ENCODE measurements around the gene ZNF691. TPM values are rescaled to one million over a fixed set of nuclear protein-coding genes. Genes with fewer than 3 reads are reported as not detected.
A peak's percentile ranks its signal among the peaks of the same experiment; 100 is the strongest.

The ZNF691 gene
- total and polyA plus RNA-seq, 2 donors (not counting 3 experiments of a cell fraction or from before 2014, with no cell fraction given), result 6.6 to 6.9 TPM

GRCh38 chr1:42845866-42846256 is 552 bp upstream of the ZNF691 start:
- no peaks in the 10 kb centered on the region for H4K20me1 ChIP-seq (replicated peaks; ENCODE audit: control insufficient read depth, extremely low read depth, insufficient read depth, low read length)
- CTCF ChIA-PET, result interaction anchor here (0.6 to 2.5 kb wide), 23 partner anchors 8 to 501 kb away, joined by 3 to 21 read pairs (median 5); partner anchors contain the start of genes C1orf50, ERMAP, P3H1 and SVBP
- peaks cover 0 to 7% of the 10 kb centered on the region in 2 experiments for H3K36me3 ChIP-seq (ENCODE audit: control insufficient read depth in 2 of 2, extremely low read depth in 1 of 2, insufficient read depth in 2 of 2, low read length in 2 of 2)
- POLR2A ChIA-PET, result interaction anchor here (0.8 to 1.9 kb wide), 2 partner anchors 28 to 79 kb away, joined by 5 to 6 read pairs; partner anchors contain the start of genes C1orf50, P3H1 and SVBP
- no peak overlapping the region for H3K27ac ChIP-seq (ENCODE audit: insufficient read depth, low read depth, low read length)
- peak overlapping the region; percentile 92 for H2AFZ ChIP-seq (ENCODE audit: low read depth, low read length)
- H3K9me3 ChIP-seq (replicated peaks; ENCODE audit: control insufficient read depth, insufficient read depth, low read length), result no peaks in the 10 kb centered on the region
- DNase-seq (ENCODE audit: low read depth, low spot score) (no peak), FAIRE-seq (no peak)
- dilution Hi-C loops (cut with MboI; ENCODE audit: extremely low pct_ligation_motif_present, low sequenced_read_pairs) (no loop called here), intact Hi-C loops (cut with micrococcal nuclease) (loop anchor here (2.0 kb wide), 1 partner anchor 29 kb away; the partner anchor contains the start of genes ERMAP and SVBP)
- H3K79me2 ChIP-seq (ENCODE audit: control insufficient read depth, insufficient read depth, low read length), result peaks cover 5% of the 10 kb centered on the region
- H3K4me1 ChIP-seq (ENCODE audit: control insufficient read depth, extremely low read depth, insufficient read depth, low read length), result peaks cover 12% of the 10 kb centered on the region
- BruUV-seq (replicated peaks), result TSS peak; percentile 86
- peak overlapping the region; percentile 84 for H3K4me2 ChIP-seq (ENCODE audit: insufficient read depth, low read length)
- H3K9ac ChIP-seq (replicated peaks; ENCODE audit: extremely low read depth, insufficient read depth, low read length), result peak overlapping the region; percentile 39
- H3K9me1 ChIP-seq (replicated peaks; ENCODE audit: control insufficient read depth, extremely low read depth, insufficient read depth, low read length), result no peaks in the 10 kb centered on the region
- TF ChIP-seq MYC (IDR thresholded peaks at IDR 0.05; ENCODE audit: low read depth, low read length) (no peak), FOS (IDR thresholded peaks at IDR 0.05; ENCODE audit: borderline replicate concordance, insufficient read depth, low read length) (no peak), GATA2 (IDR thresholded peaks at IDR 0.05; ENCODE audit: insufficient read depth, insufficient read length, low read depth, low read length) (no peak), EZH2 (IDR thresholded peaks at IDR 0.05; ENCODE audit: borderline replicate concordance, low read depth, low read length, severe bottlenecking) (no peak), POLR2AphosphoS5 (IDR thresholded peaks at IDR 0.05; ENCODE audit: insufficient read depth, low read depth, low read length) (no peak), JUN (IDR thresholded peaks at IDR 0.05; ENCODE audit: borderline replicate concordance, insufficient read depth, insufficient read length, low read depth) (no peak), POLR2A (IDR thresholded peaks at IDR 0.05; ENCODE audit: low read depth, low read length) (no peak)
- TF ChIP-seq, protein P1, sequence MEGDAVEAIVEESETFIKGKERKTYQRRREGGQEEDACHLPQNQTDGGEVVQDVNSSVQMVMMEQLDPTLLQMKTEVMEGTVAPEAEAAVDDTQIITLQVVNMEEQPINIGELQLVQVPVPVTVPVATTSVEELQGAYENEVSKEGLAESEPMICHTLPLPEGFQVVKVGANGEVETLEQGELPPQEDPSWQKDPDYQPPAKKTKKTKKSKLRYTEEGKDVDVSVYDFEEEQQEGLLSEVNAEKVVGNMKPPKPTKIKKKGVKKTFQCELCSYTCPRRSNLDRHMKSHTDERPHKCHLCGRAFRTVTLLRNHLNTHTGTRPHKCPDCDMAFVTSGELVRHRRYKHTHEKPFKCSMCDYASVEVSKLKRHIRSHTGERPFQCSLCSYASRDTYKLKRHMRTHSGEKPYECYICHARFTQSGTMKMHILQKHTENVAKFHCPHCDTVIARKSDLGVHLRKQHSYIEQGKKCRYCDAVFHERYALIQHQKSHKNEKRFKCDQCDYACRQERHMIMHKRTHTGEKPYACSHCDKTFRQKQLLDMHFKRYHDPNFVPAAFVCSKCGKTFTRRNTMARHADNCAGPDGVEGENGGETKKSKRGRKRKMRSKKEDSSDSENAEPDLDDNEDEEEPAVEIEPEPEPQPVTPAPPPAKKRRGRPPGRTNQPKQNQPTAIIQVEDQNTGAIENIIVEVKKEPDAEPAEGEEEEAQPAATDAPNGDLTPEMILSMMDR (IDR thresholded peaks at IDR 0.05; ENCODE audit: extremely low read depth in 1 of 2, insufficient read depth in 1 of 2, low read depth in 1 of 2, low read length in 2 of 2), result no peak
- TF ChIP-seq, protein P2, sequence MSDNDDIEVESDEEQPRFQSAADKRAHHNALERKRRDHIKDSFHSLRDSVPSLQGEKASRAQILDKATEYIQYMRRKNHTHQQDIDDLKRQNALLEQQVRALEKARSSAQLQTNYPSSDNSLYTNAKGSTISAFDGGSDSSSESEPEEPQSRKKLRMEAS (IDR thresholded peaks at IDR 0.05; ENCODE audit: insufficient read depth, insufficient read length), result no peak
- no peaks in the 10 kb centered on the region for H3K27me3 ChIP-seq (ENCODE audit: control insufficient read depth in 2 of 2, insufficient read depth in 2 of 2, low read length in 2 of 2)
- peak overlapping the region; percentile 44 to 84 (median 72) for H3K4me3 ChIP-seq (replicated peaks in 1 of 3; ENCODE audit: insufficient read depth in 1 of 3, low read depth in 1 of 3, low read length in 3 of 3)

Measured in endothelial cell of umbilical vein (primary cell).